Measurements from ENCODE around the gene ARHGEF10L.

The ARHGEF10L gene

GRCh38 chr1:17553975-17554700 lies 14.6 kb downstream of the ARHGEF10L start:
- Histone ChIP-seq H2AFZ (ENCODE audit: low read depth, low read length) (no peak overlapping the region), H3K4me1 (ENCODE audit: insufficient read depth, low read length) (no peaks in the 10 kb centered on the region), H3K4me2 (ENCODE audit: insufficient read depth, low read length) (no peak overlapping the region), H3K79me2 (ENCODE audit: insufficient read depth, low read length) (no peaks in the 10 kb centered on the region), H3K27me3 (ENCODE audit: insufficient read depth, low read length, poor library complexity) (peaks cover 2% of the 10 kb centered on the region), H3K27ac (ENCODE audit: low read length) (no peak overlapping the region), H3K4me3 (ENCODE audit: low read depth in 1 of 2, low read length in 2 of 2) (no peak overlapping the region), H3K36me3 (ENCODE audit: insufficient read depth, low read length) (no peaks in the 10 kb centered on the region), H4K20me1 (ENCODE audit: insufficient read depth, low read length) (no peaks in the 10 kb centered on the region), H3K9ac (ENCODE audit: low read depth, low read length) (no peak overlapping the region), H3K9me3 (ENCODE audit: insufficient read depth, low read length, severe bottlenecking) (no peaks in the 10 kb centered on the region)
- DNase-seq (no peak), ATAC-seq (ENCODE audit: insufficient read depth, low read depth) (no peak)
- no peak for TF ChIP-seq EZH2 (IDR thresholded peaks at IDR 0.05; ENCODE audit: borderline replicate concordance, low read depth, low read length, severe bottlenecking)
- TF ChIP-seq CTCF (IDR thresholded peaks at IDR 0.05; ENCODE audit: borderline replicate concordance, extremely low read depth, low read length, poor library complexity, severe bottlenecking), result no peak

GRCh38 chr1:17554954-17555353 lies 15.5 kb downstream of the ARHGEF10L start:
- no peak for TF ChIP-seq CTCF (IDR thresholded peaks at IDR 0.05; ENCODE audit: borderline replicate concordance, extremely low read depth, low read length, poor library complexity, severe bottlenecking)
- no peak for TF ChIP-seq EZH2 (IDR thresholded peaks at IDR 0.05; ENCODE audit: borderline replicate concordance, low read depth, low read length, severe bottlenecking)
- no peaks in the 10 kb centered on the region for H3K79me2 ChIP-seq (ENCODE audit: insufficient read depth, low read length)
- no peaks in the 10 kb centered on the region for H3K9me3 ChIP-seq (ENCODE audit: insufficient read depth, low read length, severe bottlenecking)
- ATAC-seq (ENCODE audit: insufficient read depth, low read depth), result no peak
- no peak overlapping the region for H3K4me3 ChIP-seq (ENCODE audit: low read depth in 1 of 2, low read length in 2 of 2)
- no peaks in the 10 kb centered on the region for H3K36me3 ChIP-seq (ENCODE audit: insufficient read depth, low read length)
- H3K27me3 ChIP-seq (ENCODE audit: insufficient read depth, low read length, poor library complexity), result peaks cover 2% of the 10 kb centered on the region
- DNase-seq, result no peak
- no peak overlapping the region for H3K27ac ChIP-seq (ENCODE audit: low read length)
- H2AFZ ChIP-seq (ENCODE audit: low read depth, low read length), result no peak overlapping the region
- no peak overlapping the region for H3K4me2 ChIP-seq (ENCODE audit: insufficient read depth, low read length)
- H3K9ac ChIP-seq (ENCODE audit: low read depth, low read length), result no peak overlapping the region
- no peaks in the 10 kb centered on the region for H4K20me1 ChIP-seq (ENCODE audit: insufficient read depth, low read length)
- H3K4me1 ChIP-seq (ENCODE audit: insufficient read depth, low read length), result no peaks in the 10 kb centered on the region

- ATAC-seq (ENCODE audit: insufficient read depth, low read depth) (no peak), DNase-seq (no peak)
- no peaks in the 10 kb centered on the region for H3K27me3 ChIP-seq (ENCODE audit: insufficient read depth, low read length, poor library complexity)
- no peaks in the 10 kb centered on the region for H4K20me1 ChIP-seq (ENCODE audit: insufficient read depth, low read length)
- H3K9ac ChIP-seq (ENCODE audit: low read depth, low read length), result no peak overlapping the region
- no peak overlapping the region for H3K27ac ChIP-seq (ENCODE audit: low read length)
- H3K4me3 ChIP-seq (ENCODE audit: low read depth in 1 of 2, low read length in 2 of 2), result no peak overlapping the region
- TF ChIP-seq EZH2 (IDR thresholded peaks at IDR 0.05; ENCODE audit: borderline replicate concordance, low read depth, low read length, severe bottlenecking) (no peak), CTCF (IDR thresholded peaks at IDR 0.05; ENCODE audit: borderline replicate concordance, extremely low read depth, low read length, poor library complexity, severe bottlenecking) (no peak)
- H3K79me2 ChIP-seq (ENCODE audit: insufficient read depth, low read length), result no peaks in the 10 kb centered on the region
- H3K36me3 ChIP-seq (ENCODE audit: insufficient read depth, low read length), result no peaks in the 10 kb centered on the region
- no peak overlapping the region for H2AFZ ChIP-seq (ENCODE audit: low read depth, low read length)
- no peak overlapping the region for H3K4me2 ChIP-seq (ENCODE audit: insufficient read depth, low read length)
- no peaks in the 10 kb centered on the region for H3K9me3 ChIP-seq (ENCODE audit: insufficient read depth, low read length, severe bottlenecking)
- H3K4me1 ChIP-seq (ENCODE audit: insufficient read depth, low read length), result no peaks in the 10 kb centered on the region
Measured at GRCh38 chr1:17557986-17558385, 18.5 kb downstream of the ARHGEF10L start.
